UCSD-AML1 (cell line): ENCODE results near the gene AEBP2.
A peak's percentile ranks its signal among the peaks of the same experiment; 100 is the strongest.
"Not testable (repeated sequence)": the region's sequence is repeated elsewhere in the genome, so short reads cannot be mapped to it uniquely, and the experiment has no call there.

ENCODE experiments used
- DNase-seq: peaks from one replicate; lab custom pipeline; 2025; ENCODE audit not compliant: unreplicated experiment; lab: John Stamatoyannopoulos, UW

AEBP2 gene

DNA sequence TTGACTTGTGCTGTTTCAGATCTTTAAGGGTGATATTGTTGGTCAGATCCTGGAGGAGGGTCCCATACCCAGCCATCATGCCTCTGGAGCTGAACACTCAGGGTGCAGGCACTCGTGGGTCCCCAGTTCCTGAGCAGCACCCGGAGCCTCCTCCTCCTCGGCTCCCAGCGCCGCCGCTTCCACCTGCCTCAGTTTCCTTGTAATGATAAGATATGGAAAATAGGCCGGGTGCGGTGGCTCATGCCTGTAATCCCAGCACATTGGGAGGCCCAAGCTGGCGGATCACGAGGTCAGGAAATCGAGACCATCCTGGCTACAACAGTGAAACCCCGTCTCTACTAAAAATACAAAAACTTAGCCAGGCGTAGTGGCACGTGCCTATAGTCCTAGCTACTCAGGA lies 20.2 kb upstream of the AEBP2 start:
- DNase-seq: no peak

DNA sequence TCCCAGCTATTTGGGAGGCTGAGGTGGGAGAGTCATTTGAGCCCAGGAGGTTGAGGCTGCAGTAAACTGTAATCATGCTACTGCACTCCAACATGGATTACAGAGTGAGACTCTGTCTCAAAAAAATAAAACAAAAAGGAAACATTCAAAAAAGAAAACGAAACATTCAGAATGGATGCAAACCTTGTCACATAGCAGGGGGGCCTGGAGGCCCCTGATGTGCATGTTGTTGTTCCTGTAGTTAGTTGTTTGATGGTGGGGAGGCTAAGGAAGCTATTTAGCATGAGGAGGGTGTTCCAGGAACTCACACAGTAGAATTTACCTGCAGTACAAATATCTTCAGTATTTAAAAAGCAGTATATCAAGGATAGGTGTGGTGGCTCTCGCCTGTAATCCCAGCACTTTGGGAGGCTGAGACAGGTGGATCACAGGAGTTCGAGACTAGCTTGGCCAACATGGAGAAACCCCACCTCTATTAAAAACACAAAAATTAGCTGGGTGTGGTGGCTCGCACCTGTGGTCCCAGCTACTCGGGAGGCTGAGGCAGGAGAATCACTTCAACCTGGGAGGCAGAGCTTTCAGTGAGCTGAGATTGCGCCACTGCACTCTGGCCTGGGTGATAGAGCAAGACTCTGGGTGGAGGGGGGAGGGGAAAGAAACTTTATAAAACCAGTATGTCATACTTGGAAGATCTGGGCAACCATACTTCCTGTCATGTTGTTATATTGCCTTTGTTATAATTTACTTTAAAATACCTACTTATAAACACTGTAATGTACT lies 17.6 kb upstream of the AEBP2 start:
- DNase-seq: no peak

DNA sequence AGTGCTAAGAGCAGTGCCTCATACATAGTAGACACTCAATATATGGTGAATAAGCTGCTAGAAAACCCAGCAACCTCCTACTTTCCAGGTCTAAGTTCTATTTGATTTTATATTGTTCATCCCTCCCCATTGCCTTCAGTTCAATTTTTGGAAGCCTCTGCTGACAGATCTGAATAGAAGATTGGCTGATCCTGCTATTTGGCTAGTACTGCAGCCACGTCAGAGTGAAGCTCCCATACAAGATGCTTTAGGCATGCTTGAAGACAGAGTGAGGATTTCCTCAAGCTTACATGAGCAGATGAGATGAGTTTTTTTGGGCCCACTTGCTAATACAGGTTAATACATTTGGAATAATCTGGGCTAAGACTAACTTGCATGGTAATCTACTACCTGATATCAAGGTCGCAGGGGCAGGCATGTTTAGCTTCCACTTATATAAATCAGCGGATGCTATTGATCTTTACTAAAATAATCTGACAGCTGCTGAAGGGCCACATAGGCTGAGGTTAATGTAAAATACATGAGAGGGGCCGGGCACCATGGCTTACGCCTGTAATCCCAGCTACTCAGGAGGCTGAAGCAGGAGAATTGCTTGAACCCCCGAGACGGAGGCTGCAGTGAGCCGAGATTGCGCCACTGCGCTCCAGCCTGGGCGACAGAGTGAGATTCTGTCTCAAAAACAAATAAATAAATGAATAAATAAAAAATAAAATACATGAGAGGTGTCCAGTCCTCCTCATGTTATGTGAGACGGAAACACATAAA lies 15.9 kb upstream of the AEBP2 start:
- DNase-seq: no peak

DNA sequence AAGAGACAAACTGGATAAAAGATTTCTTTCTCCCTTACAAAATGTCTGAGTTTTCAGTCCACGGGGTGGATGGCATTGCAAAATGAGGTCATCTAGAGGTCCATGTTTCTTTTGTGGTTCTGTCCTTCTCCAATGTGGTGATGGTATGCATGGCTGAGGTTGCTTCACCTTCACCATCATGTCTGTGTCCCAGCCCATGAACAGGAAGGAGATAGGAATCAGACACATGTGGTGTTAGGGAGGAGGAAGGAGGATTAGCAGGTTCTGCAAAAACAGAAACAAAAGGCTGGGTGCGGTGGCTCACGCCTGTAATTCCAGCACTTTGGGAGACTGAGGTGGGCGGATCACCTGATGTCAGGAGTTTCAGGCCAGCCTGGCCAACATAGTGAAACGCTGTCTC lies 11.0 kb upstream of the AEBP2 start:
- DNase-seq: no peak

DNA sequence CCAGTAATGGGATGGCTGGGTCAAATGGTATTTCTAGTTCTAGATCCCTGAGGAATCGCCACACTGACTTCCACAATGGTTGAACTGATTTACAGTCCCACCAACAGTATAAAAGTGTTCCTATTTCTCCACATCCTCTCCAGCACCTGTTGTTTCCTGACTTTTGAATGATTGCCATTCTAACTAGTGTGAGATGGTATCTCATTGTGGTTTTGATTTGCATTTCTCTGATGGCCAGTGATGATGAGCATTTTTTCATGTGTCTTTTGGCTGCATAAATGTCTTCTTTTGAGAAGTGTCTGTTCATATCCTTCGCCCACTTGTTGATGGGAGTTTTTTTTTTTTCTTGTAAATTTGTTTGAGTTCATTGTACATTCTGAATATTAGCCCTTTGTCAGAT lies 9.8 kb upstream of the AEBP2 start:
- not testable (repeated sequence) for DNase-seq

DNA sequence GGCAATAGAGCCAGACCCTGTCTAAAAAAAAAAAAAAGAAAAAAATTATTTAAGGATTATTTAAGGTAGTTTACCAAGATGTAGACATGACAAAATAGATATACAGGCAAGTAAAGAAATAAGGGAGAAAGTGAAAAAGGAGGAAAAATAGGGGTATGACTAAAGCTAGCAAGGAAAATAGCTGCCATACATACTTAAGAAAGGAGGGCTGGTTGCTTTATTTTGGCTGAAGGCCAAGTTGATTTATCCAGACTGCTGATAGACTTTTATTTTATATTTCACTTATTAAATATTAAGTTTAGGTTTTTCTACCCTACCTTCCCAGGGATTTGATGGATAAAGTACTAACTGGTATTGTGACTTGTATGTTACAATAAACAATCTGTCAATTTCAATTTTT lies 8.3 kb upstream of the AEBP2 start:
- no peak for DNase-seq

DNA sequence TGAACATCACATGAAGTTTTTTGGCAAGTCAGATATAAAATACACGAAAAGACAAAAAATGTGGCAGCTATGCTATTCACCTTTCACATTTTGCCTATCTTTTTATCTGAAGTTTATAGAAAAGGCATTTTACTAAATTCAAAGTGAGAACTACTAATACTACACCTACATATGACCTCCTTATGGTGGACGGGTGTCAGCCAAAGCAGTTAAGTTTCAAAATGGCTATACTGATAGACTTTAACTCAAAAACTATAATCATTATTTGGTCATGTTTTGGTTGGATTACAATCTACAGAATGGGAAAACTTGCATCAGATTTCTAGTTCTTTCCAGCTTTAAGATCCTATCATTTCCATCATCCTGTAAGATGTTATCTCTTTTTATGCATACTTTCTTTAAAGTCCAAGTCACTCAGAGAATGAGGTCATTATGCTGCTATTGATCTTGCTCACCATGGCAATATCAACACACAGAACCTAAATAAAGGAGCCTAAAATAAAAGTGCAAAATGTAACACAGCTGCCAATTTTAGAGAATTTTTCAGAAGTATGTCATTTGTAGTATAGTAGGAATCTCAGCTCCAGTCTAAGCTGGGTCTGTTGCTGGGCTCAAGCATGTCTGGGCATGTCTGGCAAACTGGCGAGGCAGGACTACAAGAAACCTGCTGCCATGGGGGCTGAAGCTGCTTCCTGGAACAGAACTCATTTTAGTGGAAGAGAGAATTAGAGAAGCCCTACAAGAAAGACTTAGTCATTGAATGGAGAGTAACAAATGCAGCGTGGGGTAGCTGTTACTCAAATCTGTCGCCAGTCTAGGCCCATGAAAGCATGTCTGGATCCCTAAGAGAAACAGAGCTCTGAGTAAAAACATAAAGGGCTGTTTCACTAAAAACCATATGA lies 7.6 kb upstream of the AEBP2 start:
- DNase-seq: peak; percentile 33

DNA sequence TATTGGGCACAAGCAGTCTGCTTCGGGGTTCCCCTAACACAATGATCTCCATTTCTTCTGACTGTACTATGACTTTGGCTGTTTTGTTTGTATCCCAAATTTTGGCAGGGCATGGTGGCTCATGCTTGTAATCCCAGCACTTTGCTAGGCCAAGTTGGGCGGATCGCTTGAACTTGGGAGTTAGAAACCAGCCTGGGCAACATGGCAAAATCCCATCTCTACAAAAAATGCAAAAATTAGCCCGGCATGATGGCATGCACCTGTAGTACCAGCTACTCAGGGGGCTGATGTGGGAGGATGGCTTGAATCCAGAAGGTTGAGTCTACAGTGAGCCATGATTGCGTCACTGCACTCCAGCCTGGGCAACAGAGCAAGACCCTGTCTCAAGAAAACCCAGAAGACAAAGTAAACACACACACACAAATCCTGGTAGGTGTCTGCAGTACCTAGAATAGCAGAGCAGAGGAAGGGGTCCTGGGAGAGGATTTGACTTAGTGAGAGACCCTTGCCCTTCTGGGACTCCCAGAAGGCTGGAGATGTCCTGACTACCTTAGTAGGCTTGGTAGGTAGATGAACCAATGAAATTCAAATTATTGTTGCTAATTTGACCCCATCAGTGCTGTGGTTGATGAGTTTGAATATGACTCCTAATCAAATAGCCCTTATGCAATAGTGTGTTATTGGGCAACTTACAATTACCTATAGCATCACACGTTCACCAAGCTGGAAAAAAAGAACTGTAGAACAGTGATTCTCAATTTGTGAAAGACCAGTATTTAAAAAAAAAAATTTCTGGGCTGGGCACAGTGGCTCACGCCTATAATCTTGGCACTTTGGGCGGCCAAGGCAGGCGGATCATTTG lies 6.8 kb upstream of the AEBP2 start:
- DNase-seq: no peak

DNA sequence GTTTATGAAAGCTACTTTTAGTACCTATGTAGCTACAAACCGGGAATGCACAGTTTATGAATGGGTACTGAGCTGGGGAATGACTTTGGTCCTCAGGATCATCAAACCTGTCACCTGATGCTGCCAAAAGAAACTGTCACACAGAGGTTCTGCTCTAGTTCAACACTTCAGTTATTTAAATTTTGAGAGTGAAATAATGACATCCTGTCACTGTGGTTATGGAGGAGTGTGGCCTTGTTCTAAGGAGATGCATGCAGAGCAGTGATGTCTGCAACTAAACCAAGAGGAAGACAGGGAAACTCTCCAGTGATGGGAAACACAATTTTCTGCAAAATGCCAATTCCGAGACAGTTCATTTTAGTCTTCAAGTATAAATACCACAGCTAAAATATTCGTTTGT lies 4.8 kb upstream of the AEBP2 start:
- no peak for DNase-seq

DNA sequence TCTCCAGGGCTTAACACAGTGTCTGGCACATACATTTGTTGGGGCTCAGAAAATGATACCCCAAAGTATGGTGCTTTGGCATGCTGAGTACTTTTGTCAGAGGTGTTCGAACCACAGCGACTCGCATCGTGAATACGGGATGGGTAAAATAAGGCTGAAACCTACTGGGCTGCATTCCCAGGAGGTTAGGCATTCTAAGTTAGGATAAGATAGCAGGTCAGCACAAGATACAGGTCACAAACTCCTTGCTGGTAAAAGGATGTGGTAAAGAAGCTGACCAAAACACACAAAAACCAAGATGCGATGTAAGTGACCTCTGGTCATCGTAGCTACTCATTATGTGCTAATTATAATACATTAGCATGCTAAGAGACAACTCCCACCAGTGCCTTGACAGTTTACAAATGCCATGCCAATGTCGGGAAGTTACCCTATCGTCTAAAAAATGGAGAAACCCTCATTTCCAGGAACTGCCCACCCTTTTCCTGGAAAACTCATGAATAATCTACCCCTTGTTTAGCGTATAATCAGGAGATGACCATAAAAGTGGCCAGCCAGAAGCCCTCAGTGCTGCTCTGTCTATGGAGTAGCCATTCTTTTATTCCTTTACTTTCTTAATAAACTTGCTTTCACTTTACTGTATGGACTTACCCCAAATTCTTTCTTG lies 3.3 kb upstream of the AEBP2 start:
- DNase-seq: no peak

DNA sequence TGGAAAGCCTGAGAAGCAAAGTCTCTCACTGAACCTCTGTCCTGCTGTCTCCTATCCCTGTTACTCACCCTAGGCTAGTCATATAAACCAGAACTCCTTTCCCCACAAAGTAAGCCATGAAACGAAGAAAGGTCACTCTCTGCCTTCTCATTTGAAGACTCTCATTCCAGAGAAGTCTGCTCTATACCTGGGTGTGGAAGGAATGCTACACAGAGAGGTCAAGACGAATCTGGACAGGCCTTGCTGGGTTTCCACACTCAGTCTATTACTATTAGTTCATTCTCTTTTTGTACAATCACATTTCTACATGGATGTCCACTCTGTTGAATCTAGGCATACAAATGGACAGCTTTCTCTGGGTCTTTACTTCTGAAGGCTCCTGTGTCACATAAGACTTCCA lies 2.4 kb upstream of the AEBP2 start:
- DNase-seq: no peak

DNA sequence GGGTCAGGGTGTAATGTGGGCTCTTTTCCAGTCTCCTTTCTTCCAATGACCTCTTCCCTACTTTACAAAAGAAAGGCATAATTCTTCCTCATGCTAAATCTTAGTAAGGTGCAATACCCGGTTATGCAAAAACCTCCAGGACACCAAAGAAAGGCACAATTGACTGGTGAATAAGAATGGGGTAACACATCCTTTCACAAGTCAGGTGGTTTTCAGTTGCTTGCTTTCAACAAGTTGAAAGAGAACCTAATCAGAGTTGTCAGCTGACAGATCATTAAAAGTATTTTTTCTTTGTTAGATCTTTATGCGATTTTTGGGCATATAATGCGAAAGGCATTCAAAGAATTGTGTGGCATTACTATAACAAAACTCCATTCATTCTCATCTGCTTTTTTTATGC lies 1.3 kb upstream of the AEBP2 start:
- no peak for DNase-seq

DNA sequence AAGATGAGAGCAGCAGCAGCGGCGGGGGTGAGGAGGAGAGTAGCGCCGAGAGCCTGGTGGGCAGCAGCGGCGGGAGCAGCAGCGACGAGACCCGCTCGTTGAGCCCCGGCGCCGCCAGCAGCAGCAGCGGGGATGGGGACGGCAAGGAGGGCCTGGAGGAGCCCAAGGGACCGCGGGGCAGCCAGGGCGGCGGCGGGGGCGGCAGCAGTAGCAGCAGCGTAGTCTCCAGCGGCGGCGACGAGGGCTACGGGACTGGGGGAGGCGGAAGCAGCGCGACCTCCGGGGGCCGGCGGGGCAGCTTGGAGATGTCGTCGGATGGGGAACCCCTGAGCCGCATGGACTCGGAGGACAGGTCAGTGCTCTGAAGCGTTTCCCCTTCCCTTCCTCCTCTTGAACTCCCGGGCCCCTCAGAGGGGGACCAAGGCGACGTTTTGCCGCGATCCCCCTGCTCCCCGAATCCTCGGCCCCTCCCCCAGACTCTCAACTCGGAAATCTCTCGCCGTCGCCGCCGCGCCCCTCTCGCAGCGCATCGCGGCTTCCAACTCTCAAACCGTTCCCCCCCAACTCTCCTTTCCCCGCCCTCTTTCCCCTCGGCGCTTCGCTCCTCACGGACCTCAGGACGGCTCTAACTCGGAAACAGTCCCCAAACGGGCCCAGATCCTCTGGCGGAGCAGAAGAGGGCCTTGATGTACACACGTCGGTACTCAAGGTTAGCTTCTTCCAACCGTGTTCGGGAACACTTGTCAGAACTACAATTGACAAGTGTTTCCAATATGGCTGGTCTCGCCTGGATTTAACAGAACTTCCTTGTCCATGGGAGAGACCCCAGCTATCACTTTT lies 947 bp downstream of the AEBP2 start:
- peak; percentile 64 for DNase-seq

DNA sequence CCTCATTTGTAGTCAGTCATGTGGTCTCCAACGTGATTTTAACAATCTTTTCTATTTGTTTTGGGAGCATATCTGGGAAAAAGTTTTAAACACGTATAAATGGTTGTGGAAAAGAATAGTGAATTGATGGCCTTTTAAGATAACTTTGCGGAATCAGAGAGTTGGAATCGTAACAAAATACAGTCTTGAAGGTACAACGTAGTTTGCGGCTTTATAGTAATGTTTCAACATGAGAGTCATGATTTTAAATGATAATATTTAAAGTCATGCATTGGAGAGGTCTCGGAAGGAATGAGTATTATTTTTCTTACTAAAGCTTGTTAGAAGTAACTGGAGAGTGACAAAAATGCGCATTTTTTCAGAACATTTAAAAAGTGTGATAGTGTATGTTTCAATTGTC lies 1.6 kb downstream of the AEBP2 start:
- DNase-seq: no peak

DNA sequence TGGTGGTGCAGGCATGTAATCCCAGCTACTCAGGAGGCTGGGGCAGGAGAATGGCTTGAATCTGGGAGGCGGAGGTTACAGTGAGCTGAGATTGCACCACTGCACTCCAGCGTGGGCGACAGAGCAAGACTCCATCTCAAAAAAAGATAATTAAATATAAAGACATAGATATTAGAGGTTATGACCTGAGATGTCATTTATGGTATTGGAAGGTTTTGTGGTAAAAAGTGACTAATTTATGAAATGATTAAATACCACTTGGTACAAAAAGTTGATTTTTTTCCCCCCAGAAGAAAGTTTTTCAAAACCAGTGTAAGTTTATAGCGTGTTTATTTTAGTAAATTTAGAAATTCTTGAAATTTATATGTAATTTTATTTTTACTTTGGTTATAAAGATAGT lies 4.3 kb downstream of the AEBP2 start:
- no peak for DNase-seq

DNA sequence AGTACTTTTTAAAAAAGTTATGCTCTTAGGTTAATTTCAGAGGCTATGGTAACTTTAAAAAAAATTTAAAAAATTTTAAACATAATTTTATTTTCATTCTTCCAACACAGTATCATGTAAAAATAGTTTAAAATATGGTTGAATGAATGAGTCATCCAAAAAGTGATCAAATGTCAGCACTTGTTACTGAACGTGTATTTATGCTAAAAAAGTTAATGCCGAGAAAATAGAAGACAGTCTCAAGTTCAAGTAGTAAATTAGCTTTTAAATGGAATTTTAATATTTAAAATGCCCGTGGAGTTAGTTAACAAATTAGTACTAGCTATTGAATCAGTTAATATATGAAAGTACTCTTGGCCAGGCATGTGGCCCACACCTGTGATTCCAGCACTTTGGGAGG lies 4.8 kb downstream of the AEBP2 start:
- DNase-seq: no peak

DNA sequence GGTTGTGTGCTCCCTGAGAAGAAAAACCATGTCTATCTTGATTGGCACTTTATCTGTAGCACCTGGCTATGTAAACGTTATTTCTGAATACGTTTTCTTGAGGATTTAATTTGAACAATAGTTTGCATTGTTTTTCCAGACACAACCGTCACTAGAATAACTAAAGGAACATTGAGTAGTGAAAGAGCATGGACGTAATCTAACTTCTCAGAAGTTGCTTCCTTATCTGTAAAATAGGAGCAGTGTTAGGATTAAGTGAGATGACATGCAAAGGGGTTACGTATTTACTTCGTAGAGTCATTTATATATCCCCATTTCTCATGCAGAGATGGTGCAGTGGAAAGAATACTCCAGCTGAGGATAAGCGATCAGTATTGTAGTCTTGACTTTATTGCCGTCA lies 8.1 kb downstream of the AEBP2 start:
- no peak for DNase-seq

DNA sequence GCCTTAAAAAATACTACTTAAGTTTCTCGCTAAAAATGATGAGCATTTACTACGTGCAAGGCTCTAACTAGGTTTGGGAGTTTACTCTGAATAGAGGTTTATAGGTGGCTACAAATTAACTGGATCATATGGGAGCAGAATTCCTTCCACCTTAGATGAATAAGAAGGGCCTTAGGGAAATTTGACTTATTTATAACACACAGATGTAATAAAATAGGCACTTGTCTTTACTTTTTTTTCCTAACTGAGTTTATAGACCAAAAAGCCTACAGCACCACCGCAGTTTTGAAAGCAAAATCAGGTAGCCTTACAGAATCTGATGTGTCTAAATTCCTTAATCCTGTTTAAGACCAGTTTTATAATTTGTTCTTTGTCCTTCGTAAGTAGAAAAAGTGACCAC lies 10.5 kb downstream of the AEBP2 start:
- no peak for DNase-seq

DNA sequence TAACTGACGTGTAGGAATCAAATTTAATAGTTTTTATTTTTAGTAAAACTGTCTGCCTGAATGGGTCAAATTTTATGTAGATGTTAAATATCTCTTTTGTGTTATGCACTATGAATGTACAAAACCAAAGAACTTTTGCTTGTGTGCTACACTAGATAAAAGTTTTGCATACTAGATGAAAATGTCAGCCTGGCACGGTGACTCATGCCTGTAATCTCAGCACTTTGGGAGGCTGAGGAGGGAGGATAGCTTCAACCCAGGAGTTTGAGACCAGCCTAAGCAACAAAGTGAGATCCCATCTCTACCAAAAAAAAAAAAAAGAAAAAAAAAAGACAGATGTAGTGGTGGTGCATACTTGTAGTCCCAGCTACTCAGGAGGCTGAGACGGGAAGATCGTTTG lies 11.1 kb downstream of the AEBP2 start:
- no peak for DNase-seq
